GM19324 (cell line): ENCODE measurements around the gene CCT6B.
A peak's percentile ranks its signal among the peaks of the same experiment; 100 is the strongest.
"Not testable (repeated sequence)": the region's sequence is repeated elsewhere in the genome, so short reads cannot be mapped to it uniquely, and the experiment has no call there.

Source experiments
- ATAC-seq: cut with Tn5 transposase; IDR thresholded peaks from one replicate; pipeline ENCODE4 v1.9.1; 2021; ENCODE audit warnings: mild to moderate bottlenecking, moderate library complexity; ENCODE audit not compliant: unreplicated experiment, low FRiP score

The CCT6B gene

DNA sequence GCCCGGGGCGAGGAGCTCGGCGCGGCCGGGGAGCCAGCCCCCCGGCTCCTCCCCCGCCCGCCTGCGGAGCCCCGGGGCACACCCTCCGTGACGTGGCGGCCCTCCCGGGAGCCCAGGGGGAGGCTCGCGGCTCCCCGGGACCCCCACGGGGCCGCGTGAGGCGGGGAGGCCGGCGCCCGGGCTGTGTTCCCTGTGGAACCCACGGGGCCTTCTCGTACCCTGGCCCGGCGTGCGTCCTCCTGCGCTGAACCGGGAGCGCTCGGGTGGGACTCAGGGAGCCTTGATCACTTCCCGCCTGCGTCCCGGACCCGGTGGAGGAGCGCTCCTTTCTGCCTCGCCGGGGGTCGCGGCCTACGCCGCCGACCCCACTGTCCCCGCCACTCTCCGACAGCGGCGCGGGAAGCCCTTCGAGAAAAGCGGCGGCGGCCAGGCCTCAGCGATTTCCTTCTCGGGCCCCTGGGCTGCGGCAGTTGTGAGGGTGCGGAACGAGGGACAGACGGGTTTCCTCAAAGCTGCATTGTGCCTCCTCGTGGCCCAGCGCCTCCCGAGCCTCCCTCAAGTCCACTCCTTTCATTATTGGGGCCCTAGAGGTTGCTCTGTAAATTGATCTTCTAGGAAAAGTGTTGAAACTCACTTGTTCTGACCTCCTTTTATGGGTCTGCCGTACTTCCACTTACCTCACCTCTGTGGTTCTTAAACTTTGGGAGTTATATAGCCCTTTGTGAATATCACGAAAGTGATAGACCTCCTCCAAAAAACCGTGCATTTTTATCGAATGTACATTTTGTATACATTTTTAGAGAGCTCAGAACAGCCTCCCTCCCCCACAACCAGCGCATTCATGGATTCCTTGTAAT is 19.6 kb upstream of the CCT6B start:
- ATAC-seq, result peak; percentile 94

DNA sequence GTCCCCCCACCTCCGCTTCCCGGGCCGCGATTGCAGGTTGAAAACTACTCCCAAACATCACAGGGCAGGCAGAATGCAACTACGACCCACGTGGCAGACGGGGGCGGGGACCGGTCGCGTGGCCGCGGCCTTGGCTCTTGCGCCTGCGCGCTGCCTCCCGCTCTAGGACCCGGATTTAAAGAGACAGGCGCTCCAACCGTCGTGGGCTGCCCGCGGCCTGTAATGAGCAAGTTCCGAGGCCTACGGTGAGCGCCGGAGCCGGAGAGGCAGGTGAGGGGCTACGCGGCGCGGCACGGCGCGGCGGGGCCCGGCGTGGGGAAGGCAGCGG is 19.1 kb upstream of the CCT6B start, which contains the start of gene LIG3:
TSS of gene LIG3 (plus strand) at position 160 of the 328 bp plus-strand sequence. CDS start 2,494 bp downstream, outside the sequence.
- ATAC-seq, result peak; percentile 88

DNA sequence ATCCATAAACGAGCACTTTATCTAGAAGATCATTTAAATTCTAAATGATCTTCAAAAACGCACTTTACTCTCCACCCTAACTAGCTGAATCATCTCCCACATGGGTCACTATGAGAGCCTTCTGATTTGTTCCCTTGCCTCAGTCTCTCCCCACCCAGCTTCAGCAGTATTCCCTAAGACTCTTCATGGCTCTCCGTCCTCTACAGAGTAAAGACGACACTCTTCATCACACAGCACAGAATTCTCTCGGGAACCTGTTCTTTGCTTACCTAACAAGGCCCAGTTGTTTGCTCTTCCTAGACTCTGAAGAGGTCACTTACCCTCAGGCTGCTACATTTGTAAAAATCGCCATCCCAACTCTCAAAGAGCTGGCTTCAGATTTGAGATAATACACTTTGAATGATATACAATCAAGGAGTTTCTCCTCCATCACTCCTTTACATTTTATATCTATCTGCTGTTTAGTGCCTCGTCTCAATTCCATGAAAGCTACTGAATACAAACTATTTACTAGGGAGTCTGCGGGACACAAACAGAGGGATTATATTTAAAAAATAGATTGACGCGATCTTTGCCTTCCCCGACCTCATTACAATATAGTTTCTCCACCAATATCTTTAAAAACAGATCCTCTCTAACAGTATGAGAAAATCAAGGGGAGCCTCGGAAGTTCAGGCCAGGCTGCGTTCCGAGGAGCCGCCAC is 18.5 kb upstream of the CCT6B start:
- ATAC-seq, result no peak

- ATAC-seq, result no peak
These were observed 17.9 kb upstream of the CCT6B start for GRCh38 chr17:34979153-34979552.

GRCh38 chr17:34974794-34975785 is 13.8 kb upstream of the CCT6B start:
- no peak for ATAC-seq

DNA sequence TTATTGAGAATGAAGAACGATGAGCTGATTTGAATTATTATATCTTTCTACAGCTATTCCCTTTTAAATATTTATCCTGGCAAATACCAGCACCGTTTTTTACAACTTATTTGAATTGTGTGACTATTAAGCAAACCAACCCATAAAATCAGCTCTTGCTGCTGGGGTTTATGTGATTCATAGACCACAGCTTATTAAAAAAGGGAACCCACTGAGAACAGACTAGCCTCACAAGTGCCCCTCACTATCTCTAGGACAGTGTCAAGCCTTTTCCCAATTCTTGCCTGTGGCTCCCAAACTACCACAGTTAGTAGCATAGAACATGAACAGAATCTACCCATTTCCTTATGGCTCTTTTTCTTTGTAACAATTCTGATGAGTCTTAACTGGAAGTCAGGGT is 12.9 kb upstream of the CCT6B start:
- ATAC-seq, result no peak

- no peak for ATAC-seq
These were observed 2.8 kb downstream of the CCT6B start for GRCh38 chr17:34958438-34958837.

DNA sequence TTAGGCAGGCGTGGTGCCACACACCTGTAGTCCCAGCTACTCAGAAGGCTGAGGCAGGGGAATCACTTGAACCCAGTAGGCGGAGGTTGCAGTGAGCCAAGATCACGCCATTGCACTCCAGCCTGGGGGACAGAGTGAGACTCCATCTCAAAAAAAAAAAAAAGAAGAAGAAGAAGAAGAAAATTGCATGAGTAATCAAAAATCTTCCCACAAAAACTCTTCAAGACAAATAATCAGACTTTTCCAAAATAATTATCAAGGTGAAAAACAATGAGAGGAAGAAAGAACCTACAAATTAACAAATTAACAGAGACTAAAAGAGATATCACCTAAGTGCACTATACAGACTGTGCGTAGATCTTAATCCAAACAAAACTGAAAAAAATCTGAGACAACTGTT is 10.5 kb downstream of the CCT6B start:
- not testable (repeated sequence) for ATAC-seq

GRCh38 chr17:34930283-34930682 is 31.0 kb downstream of the CCT6B start:
- no peak for ATAC-seq

DNA sequence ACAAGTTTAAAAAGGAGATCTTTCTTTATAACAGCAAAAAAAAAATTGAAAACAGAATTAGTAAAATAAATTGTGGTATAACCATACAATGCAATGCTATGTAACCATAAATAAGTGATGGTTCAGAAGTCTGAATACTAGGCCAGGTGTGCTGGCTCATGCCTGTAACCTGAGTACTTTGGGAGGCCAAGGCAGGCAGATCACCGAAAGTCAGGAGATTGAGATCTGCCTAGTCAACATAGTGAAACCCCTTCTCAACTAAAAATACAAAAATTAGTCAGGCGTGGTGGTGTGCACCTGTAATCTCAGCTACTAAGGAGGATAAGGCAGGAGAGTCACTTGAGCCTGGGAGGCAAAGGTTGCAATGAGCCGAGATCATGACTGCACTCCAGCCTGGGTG is 34.6 kb downstream of the CCT6B start:
- ATAC-seq, result no peak

DNA sequence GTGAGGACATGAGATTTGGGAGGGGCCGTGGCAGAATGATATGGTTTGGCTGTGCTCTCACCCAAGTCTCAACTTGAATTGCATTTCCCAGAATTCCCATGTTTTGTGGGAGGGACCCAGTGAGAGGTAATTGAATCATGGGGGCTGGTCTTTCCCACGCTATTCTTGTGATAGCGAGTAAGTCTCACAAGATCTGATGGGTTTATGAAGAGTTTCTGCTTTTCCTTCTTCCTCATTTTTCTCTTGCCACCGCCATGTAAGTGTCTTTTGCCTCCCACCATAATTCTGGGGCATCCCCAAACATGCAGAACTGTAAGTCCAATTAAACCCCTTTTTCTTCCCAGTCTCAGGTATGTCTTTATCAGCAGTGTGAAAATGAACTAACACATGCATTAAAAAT is 40.6 kb downstream of the CCT6B start:
- ATAC-seq, result no peak

GRCh38 chr17:34917381-34917780 is 43.9 kb downstream of the CCT6B start:
- ATAC-seq, result no peak

DNA sequence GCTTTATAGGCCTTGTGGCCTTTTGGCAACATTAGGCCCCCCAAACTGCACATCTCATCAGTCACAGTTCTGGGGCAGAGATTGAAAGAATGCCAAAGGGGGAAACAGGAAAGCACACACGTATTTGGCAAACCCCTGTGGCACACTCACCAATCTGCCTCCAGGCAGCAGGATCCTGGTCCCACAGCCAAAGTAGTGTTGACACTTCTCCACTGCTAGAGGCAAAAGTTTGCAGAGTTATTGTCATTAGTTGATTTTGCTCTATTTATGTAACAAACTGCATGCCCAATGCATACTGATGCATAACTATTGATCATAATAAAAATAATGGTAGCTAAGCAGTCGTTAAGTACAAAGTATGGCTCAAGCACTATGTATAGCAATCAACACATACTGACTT is 45.1 kb downstream of the CCT6B start:
- ATAC-seq, result no peak

DNA sequence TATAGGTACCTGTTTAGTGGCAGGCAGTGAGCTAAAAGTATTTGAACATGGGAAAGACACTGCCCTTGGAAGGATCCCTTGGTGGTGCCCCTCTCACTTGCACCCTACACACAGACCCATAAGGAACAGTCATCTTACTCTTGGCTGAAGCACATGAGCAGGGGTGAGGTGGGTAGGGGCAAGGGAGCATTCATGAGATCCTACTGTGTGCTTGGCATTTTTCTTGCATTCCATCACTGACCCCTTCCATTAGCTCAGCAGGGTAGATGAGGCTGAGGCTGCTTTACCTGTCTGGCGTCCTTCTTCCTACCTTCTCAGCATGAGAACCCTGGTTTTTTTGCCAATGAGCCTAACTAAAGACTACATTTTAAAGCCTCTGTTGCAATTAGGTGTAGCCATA is 48.3 kb downstream of the CCT6B start:
- no peak for ATAC-seq

DNA sequence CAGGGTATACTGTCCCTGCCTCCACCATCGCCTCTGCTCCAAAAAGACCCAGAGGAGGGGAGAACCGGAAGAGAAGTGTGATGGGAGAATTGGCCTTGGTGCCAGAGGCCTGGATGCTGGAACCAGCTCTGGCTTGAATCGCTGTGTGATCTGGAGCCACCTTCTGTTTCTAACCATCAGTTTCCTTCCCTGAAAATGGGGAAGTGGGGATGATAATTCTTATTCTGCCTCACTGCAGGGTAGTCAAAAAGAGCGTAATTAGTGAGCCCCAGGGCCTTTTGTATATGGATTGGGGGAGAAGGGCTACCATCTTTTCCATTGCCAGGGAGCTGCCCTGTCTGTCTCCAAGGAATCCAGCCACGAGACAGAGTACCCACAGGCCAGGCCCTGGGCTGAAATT is 52.2 kb downstream of the CCT6B start:
- no peak for ATAC-seq

DNA sequence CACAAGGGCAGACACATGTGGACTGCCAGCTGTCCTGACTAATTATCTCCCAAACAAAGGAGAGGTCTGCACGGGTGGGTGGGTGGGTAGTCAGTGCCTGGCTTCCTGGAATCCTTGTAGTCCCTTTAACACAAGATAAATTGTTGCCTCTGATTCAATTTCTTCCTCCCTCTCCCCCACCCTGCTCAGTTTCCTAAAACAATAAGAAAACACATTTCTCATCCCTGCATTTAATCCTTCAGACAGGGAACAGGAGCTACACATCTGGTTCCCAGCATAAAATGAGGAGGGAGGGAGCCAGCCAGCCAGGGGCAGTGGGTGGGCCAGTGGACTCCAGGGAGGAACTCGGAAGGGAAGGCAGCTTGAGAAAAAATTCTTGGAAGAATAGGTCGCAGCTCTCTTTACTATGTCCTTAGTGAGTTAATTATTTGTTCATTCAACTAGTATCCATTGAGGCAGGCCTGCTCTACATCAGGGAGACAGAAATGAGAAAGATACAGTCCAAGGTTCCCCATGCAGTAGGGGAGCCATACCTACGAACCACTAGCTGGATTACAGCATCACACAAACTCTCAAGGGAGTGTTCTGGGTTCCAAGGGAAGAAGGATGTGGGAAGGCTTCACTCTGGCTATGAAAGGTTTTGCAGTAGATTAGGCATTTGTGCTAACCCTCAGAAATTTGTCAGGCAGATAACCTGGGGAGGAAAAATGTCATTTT is 58.3 kb downstream of the CCT6B start:
- ATAC-seq, result no peak

- ATAC-seq, result no peak
These were observed 61.5 kb downstream of the CCT6B start for GRCh38 chr17:34899643-34900291.

GRCh38 chr17:34895383-34895782 is 65.9 kb downstream of the CCT6B start:
- no peak for ATAC-seq

GRCh38 chr17:34894964-34895363 is 66.3 kb downstream of the CCT6B start:
- ATAC-seq, result no peak
